HCT116 (cell line): ENCODE data around the gene MICAL3. TPM values are rescaled to one million over a fixed set of nuclear protein-coding genes. Genes with fewer than 3 reads are reported as not detected.

Experiments used
- ATAC-seq: fragments of 200-7000 bp; cut with Tn5 transposase; 2 replicates; pipeline ENCODE4 v1.9.1; 2020; ENCODE audit warnings: mild to moderate bottlenecking, moderate library complexity
- BruUV-seq: library from RNA; stranded (reverse); fragments of 400-500 nt; replicated peaks from 2 replicates; lab custom pipeline; 2021; lab: Mats Ljungman, UMichigan
- CTCF ChIA-PET: fragments of 300-600 bp; sonication (Branson Sonifier 250); formaldehyde crosslinking; loops from one replicate; lab custom pipeline; 2021; ENCODE audit warnings: antibody characterized with exemption; lab: Charles Lee
- POLR2A ChIA-PET: fragments of 300-600, 350-600 bp; sonication (Branson Sonifier 250); formaldehyde crosslinking; loops from one replicate; lab custom pipeline; 2021; ENCODE audit warnings: antibody characterized with exemption; lab: Charles Lee
- RAD21 ChIA-PET, 2 experiments: fragments of 300-600 bp; sonication (Branson Sonifier 250); formaldehyde crosslinking; loops; one replicate each; lab custom pipeline; 2023; ENCODE audit warnings: low total read pairs in 2 of 2; ENCODE audit not compliant: uncharacterized antibody in 2 of 2, unreplicated experiment in 2 of 2, low non-redundant PET in 1 of 2; lab: Charles Lee
- DNase-seq: peaks from one replicate; pipeline ENCODE4 v3.0.0-alpha.2; 2010; ENCODE audit warnings: low read depth, low spot score
- H2AFZ ChIP-seq: fragments of 200-600 bp; shearing (Covaris generic), sonication (generic); 2 replicates; pipeline ENCODE4 v1.6.1; 2017; ENCODE audit warnings: low read depth, mixed run types, mixed read lengths, antibody characterized with exemption, low read length; ENCODE audit not compliant: poor library complexity, severe bottlenecking
- H3K27ac ChIP-seq: 2 replicates; pipeline ENCODE4 v1.5.1; 2012; ENCODE audit warnings: low read depth, low read length
- H3K27me3 ChIP-seq: fragments of 200-600 bp; sonication (generic); 2 replicates; pipeline ENCODE4 v1.6.1; 2016; ENCODE audit warnings: mixed run types, low read length, mixed read lengths; ENCODE audit not compliant: insufficient read depth
- H3K36me3 ChIP-seq, 2 experiments: fragments of 200-500 bp in 1 of 2; fragments of 200-600 bp in 1 of 2; sonication (Bioruptor generic) in 1 of 2; sonication (generic) in 1 of 2; 2 replicates each; pipeline versions ENCODE4 v1.5.1 to v1.6.1; 2014 to 2016; ENCODE audit warnings: low read length in 2 of 2, inconsistent platforms in 1 of 2, mixed read lengths in 1 of 2, mixed run types in 1 of 2; ENCODE audit not compliant: insufficient read depth in 2 of 2, control insufficient read depth in 1 of 2
- H3K4me1 ChIP-seq, 2 experiments: fragments of 200-600 bp in 1 of 2; sonication (generic) in 1 of 2; 2 replicates each; pipeline versions ENCODE4 v1.5.1 to v1.6.1; 2012 to 2017; ENCODE audit warnings: low read length in 2 of 2, inconsistent platforms in 1 of 2, mild to moderate bottlenecking in 1 of 2, mixed read lengths in 1 of 2, mixed run types in 1 of 2, moderate library complexity in 1 of 2; ENCODE audit not compliant: insufficient read depth in 2 of 2, control insufficient read depth in 1 of 2
- H3K4me2 ChIP-seq: fragments of 200-600 bp; sonication (generic); 2 replicates; pipeline ENCODE4 v1.6.1; 2017; ENCODE audit warnings: mixed run types, low read length, mixed read lengths
- H3K4me3 ChIP-seq, 2 experiments: fragments of 200-600 bp in 1 of 2; sonication (generic) in 1 of 2; replicated peaks in 1 of 2; 2 replicates each; pipeline ENCODE4 v1.5.1; 2011 to 2016; ENCODE audit warnings: low read length in 2 of 2, control low read depth in 1 of 2, low read depth in 1 of 2, mild to moderate bottlenecking in 1 of 2, mixed read lengths in 1 of 2, mixed run types in 1 of 2
- H3K79me2 ChIP-seq: fragments of 200-600 bp; sonication (generic); 2 replicates; pipeline ENCODE4 v1.6.1; 2017; ENCODE audit warnings: mild to moderate bottlenecking, mixed run types, low read length, moderate library complexity, mixed read lengths; ENCODE audit not compliant: insufficient read depth
- H3K9ac ChIP-seq: fragments of 200-600 bp; sonication (generic); 2 replicates; pipeline ENCODE4 v1.6.1; 2016; ENCODE audit warnings: low read length, mixed read lengths
- H3K9me2 ChIP-seq: fragments of 200-600 bp; sonication (generic), shearing (Covaris generic); 2 replicates; pipeline ENCODE4 v1.6.1; 2017; ENCODE audit warnings: mixed run types, mild to moderate bottlenecking, moderate library complexity; ENCODE audit not compliant: insufficient read depth
- H3K9me3 ChIP-seq, 2 experiments: fragments of 200-500 bp in 1 of 2; fragments of 200-600 bp in 1 of 2; sonication (Bioruptor generic) in 1 of 2; sonication (generic) in 1 of 2; 2 replicates each; pipeline ENCODE4 v1.6.1; 2014 to 2017; ENCODE audit warnings: low read length in 2 of 2, mixed read lengths in 2 of 2, inconsistent platforms in 1 of 2, low read depth in 1 of 2, mild to moderate bottlenecking in 1 of 2, mixed run types in 1 of 2, moderate library complexity in 1 of 2; ENCODE audit not compliant: control insufficient read depth in 1 of 2, insufficient read depth in 1 of 2
- H4K20me1 ChIP-seq: fragments of 200-600 bp; sonication (generic), shearing (Covaris generic); 2 replicates; pipeline ENCODE4 v1.6.1; 2017; ENCODE audit warnings: mixed run types, mild to moderate bottlenecking, moderate library complexity; ENCODE audit not compliant: insufficient read depth
- ATF3 ChIP-seq: IDR thresholded peaks from 2 replicates; pipeline ENCODE4 v1.6.1; 2012
- CEBPB ChIP-seq: IDR thresholded peaks from 2 replicates; pipeline ENCODE4 v1.6.1; 2012; ENCODE audit warnings: low read depth
- EGR1 ChIP-seq: IDR thresholded peaks from 2 replicates; pipeline ENCODE4 v1.6.1; 2012; ENCODE audit warnings: low read depth
- ELF1 ChIP-seq: IDR thresholded peaks from 2 replicates; pipeline ENCODE4 v1.6.1; 2012; ENCODE audit warnings: low read depth, borderline replicate concordance
- EZH2 ChIP-seq: fragments of 200-600 bp; sonication (generic); IDR thresholded peaks from 2 replicates; pipeline ENCODE4 v1.6.1; 2017; ENCODE audit warnings: antibody characterized with exemption, mixed run types
- EZH2phosphoT487 ChIP-seq: fragments of 200-600 bp; IDR thresholded peaks from 2 replicates; pipeline ENCODE4 v1.6.1; 2018; ENCODE audit warnings: antibody characterized with exemption, borderline replicate concordance
- FOSL1 ChIP-seq: IDR thresholded peaks from 2 replicates; pipeline ENCODE4 v1.6.1; 2012; ENCODE audit warnings: low read depth
- JUND ChIP-seq: IDR thresholded peaks from 2 replicates; pipeline ENCODE4 v1.6.1; 2012
- POLR2A ChIP-seq: IDR thresholded peaks from 2 replicates; pipeline ENCODE4 v1.7.0; 2011; ENCODE audit warnings: borderline replicate concordance; ENCODE audit not compliant: insufficient read depth, insufficient read length; ENCODE audit errors: extremely low read depth
- POLR2AphosphoS5 ChIP-seq: IDR thresholded peaks from 2 replicates; pipeline ENCODE4 v1.6.1; 2011; ENCODE audit warnings: mild to moderate bottlenecking, low read depth, low read length, moderate library complexity
- REST ChIP-seq: IDR thresholded peaks from 2 replicates; pipeline ENCODE4 v1.6.1; 2012; ENCODE audit warnings: low read depth
- SIN3A ChIP-seq: IDR thresholded peaks from 2 replicates; pipeline ENCODE4 v1.6.1; 2012; ENCODE audit warnings: low read depth
- SRF ChIP-seq: IDR thresholded peaks from 2 replicates; pipeline ENCODE4 v1.6.1; 2012; ENCODE audit warnings: low read depth
- TCF7L2 ChIP-seq: IDR thresholded peaks from 2 replicates; pipeline ENCODE4 v1.7.0; 2011; ENCODE audit warnings: borderline replicate concordance, inconsistent platforms; ENCODE audit not compliant: insufficient read depth, insufficient read length; ENCODE audit errors: extremely low read depth
- YY1 ChIP-seq: IDR thresholded peaks from 2 replicates; pipeline ENCODE4 v1.6.1; 2011; ENCODE audit warnings: low read length, low read depth, moderate library complexity, mild to moderate bottlenecking; ENCODE audit not compliant: insufficient replicate concordance; ENCODE audit errors: extremely low read depth
- ZFX ChIP-seq: fragments of 450-650 bp; IDR thresholded peaks from 2 replicates; pipeline ENCODE4 v1.6.1; 2017
- ZNF274 ChIP-seq: fragments of 200-500 bp; sonication (Bioruptor generic); IDR thresholded peaks from 2 replicates; pipeline ENCODE4 v1.6.1; 2014; ENCODE audit warnings: mild to moderate bottlenecking, low read depth, low read length, inconsistent platforms
- intact Hi-C: fragments of 100-400 bp; cut with micrococcal nuclease; formaldehyde crosslinking; loops from 2 replicates; pipeline ENCODE4 v1.10.0; 2022
- total RNA-seq: library from RNA; stranded (reverse); gene quantifications from one replicate; pipeline ENCODE4 v1.2.1, GENCODE V29; 2021; ENCODE audit not compliant: unreplicated experiment
- TF ChIP-seq, protein P1 (sequence below): IDR thresholded peaks from 2 replicates; pipeline ENCODE4 v1.6.1; 2011; ENCODE audit warnings: mild to moderate bottlenecking, low read length, moderate library complexity; ENCODE audit not compliant: insufficient replicate concordance; ENCODE audit errors: extremely low read depth

MICAL3 gene
- total RNA-seq, 1 experiment from 2014 or later = 30.8 TPM

DNA sequence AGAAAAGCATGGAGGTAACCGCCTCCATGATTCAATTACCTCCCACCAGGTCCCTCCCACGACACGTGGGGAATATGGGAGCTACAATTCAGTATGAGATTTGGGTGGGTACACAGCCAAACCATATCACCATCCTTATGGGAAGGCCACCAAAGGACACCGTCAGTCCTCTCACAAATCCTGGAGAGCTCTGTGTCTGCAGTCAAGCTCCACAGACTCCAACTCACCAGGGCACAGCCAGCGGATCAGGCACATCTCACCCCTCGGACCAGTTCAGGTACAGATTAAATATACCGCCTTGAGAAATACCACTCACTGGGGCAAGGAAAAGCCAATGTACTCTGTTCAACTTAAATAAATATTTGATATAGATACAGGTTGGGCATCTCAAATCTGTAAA, 100.3 kb downstream of the MICAL3 start (continued):
- no peak for TF ChIP-seq POLR2AphosphoS5
- no peak for TF ChIP-seq ZFX
- TF ChIP-seq EZH2 = no peak
- TF ChIP-seq ZNF274 = no peak
- TF ChIP-seq YY1 = no peak
- no peak for TF ChIP-seq TCF7L2
- TF ChIP-seq EGR1 = no peak
- TF ChIP-seq ATF3 = no peak
- no peak for TF ChIP-seq SRF

- Histone ChIP-seq H3K9me2 (no peaks in the 10 kb centered on the region), H3K27me3 (no peaks in the 10 kb centered on the region), H3K9me3 (no peaks in the 10 kb centered on the region), H4K20me1 (peaks cover 18% of the 10 kb centered on the region), H3K36me3 (no peaks in the 10 kb centered on the region), H3K9ac (no peak overlapping the region), H3K4me1 (peaks cover 27 to 62% of the 10 kb centered on the region in 2 experiments), H2AFZ (no peak overlapping the region), H3K4me3 (no peak overlapping the region), H3K27ac (no peak overlapping the region), H3K4me2 (peak overlapping the region; percentile 31; the same call in 1 of the 2 replicates), H3K79me2 (peaks cover 90% of the 10 kb centered on the region)
- ChIA-PET POLR2A (interaction anchor here (0.6 kb wide), 1 partner anchor 51 kb away, joined by 3 read pairs; no protein-coding TSS in a partner anchor), CTCF (no interaction called here), RAD21 (no interaction called here)
- ATAC-seq (no peak), DNase-seq (no peak)
- intact Hi-C loops = no loop called here
- BruUV-seq = no TSS peak
- TF ChIP-seq EZH2phosphoT487 = no peak
- TF ChIP-seq ATF3 = no peak
- no peak for TF ChIP-seq JUND
- no peak for TF ChIP-seq CEBPB
- TF ChIP-seq ZFX = no peak
- TF ChIP-seq ELF1 = no peak
- no peak for TF ChIP-seq SIN3A
- no peak for TF ChIP-seq FOSL1
- no peak for TF ChIP-seq SRF
- no peak for TF ChIP-seq POLR2AphosphoS5
- no peak for TF ChIP-seq REST
- no peak for TF ChIP-seq POLR2A
- TF ChIP-seq, protein P1, sequence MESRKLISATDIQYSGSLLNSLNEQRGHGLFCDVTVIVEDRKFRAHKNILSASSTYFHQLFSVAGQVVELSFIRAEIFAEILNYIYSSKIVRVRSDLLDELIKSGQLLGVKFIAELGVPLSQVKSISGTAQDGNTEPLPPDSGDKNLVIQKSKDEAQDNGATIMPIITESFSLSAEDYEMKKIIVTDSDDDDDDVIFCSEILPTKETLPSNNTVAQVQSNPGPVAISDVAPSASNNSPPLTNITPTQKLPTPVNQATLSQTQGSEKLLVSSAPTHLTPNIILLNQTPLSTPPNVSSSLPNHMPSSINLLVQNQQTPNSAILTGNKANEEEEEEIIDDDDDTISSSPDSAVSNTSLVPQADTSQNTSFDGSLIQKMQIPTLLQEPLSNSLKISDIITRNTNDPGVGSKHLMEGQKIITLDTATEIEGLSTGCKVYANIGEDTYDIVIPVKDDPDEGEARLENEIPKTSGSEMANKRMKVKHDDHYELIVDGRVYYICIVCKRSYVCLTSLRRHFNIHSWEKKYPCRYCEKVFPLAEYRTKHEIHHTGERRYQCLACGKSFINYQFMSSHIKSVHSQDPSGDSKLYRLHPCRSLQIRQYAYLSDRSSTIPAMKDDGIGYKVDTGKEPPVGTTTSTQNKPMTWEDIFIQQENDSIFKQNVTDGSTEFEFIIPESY = no peak
- TF ChIP-seq EGR1 = no peak
- no peak for TF ChIP-seq TCF7L2
Measured at GRCh38 chr22:17922925-17923903, 101.1 kb downstream of the MICAL3 start.
